Stimulated activated CD8-positive, alpha-beta memory T cell treated with anti-CD3 and anti-CD28 coated beads, Interleukin-15, amount 100 ng/mL, for 1 hour (primary cell): ENCODE data around the gene FAM124A.
"Not testable (repeated sequence)": the region's sequence is repeated elsewhere in the genome, so short reads cannot be mapped to it uniquely, and the experiment has no call there.

ENCODE experiments used
- DNase-seq: peaks from one replicate; pipeline ENCODE4 v3.0.0-alpha.2; 2020; ENCODE audit warnings: low read depth

FAM124A gene

DNA sequence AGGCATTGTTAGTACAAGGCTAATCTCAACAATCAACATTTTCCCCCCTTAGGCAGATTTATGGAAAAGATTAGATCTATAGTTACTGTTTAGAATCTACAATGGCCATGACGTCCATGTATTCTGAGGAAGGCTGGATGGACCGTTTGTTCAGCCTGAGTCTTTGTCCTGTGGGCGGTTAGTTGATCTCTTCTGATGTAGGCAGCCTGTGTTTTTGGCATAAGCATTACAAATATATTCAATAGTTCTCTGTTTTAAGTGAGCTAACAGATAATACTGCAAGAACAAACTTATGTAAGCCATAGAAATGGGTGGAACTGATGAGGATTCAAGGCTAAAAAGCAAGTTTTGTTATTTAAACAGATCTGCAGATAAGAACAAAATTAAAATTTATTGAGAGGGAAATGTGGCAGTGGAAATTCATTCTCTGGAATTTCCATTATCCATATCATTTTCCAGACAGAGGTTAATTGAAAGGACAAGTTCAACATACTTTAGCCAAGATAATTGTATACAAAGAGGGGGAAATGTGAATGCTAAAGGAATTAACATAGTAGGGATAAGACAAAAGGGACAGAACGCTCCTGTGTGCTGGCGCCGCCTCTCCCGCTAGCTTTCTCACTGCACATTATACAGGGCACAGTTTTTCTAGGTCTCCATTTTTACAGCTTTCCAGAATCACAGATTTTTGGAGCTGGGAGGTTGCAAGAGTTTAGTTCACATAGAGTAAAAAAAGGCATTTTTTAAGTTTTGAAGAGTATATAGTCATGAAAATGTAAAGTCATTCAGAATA, 48.6 kb downstream of the FAM124A start:
- DNase-seq: no peak

DNA sequence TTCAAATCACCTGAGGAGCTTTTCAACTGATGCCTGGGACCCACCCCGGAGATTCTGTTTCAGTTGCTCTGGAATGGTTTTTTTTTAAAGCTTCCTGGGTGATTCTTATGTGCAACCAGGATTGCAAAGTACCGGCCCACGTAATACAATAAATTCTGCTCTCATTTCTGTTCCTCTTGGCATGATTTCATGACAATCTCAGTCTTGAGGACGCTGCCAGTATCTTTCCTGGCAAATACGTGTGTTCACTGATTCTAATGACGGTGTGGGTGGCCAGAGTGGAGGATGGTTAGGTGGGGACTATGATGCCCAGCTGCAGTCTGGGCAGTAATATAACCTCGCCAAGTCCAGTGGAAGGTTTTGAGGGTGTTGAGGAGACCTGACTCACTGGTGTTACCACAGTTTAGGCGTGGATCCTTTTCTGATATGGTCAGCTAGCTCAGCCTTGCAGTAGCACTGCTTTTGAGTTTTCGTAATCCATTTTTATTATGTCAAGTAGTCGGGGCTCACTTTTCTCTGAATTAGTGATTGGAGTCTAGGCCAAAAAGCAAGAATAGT, 49.4 kb downstream of the FAM124A start:
- no peak for DNase-seq

DNA sequence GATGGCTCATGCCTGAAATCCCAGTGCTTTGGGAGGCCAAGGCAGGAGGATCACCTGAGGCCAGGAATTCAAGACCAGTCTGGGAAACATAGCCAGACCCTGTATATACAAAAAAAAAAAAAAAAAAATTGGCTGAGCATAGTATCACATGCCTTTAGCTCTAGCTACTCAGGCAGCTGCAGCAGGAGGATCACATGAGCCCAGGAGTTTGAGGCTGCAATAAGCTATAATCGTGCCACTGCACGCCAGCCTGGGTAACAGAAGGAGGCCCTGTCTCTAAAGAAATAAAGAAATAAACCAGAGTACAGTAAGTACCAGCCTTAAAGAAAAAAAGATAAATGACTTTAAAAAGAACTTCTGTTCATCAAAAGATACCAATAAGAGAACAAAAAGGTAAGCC, 52.9 kb downstream of the FAM124A start:
- DNase-seq: no peak

DNA sequence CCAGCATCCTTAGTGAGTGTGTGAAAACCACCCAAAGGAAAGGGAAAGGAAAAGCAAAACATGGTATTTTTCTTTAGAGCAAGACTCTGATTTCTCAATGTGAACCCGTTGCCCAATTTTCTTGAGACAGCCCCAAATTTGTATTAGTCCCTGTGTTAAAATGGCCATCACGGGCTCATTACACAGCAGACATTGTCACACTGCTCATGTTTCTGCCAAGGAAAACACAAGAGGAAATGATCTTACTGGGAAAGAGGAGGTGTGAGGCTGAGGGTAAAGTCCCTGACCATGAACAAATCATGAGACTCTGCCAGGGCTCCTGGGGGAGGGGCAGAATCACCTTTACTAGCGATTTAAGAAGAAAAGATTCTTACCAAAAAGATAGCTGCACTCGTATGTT, 54.4 kb downstream of the FAM124A start:
- DNase-seq: no peak

DNA sequence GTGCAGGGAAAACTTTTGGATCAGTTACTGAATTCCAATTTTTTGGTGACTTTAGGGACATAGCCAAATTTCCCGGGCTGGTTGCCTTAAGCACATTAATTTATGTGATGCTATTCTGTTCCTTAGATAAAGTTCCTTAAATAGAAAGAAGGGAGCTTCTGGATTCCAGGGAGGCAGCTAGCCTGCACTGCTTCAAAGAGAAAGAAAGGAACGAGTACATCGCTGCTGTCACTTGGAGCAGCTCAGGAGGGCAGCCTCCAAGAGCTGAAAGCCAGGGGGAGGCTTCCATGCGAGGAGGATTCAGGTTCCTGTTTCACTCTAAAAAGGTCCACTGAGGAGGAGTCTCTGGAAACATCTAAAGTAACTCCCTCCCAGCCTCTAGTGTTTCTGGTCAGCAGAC, 55.7 kb downstream of the FAM124A start:
- DNase-seq: no peak

DNA sequence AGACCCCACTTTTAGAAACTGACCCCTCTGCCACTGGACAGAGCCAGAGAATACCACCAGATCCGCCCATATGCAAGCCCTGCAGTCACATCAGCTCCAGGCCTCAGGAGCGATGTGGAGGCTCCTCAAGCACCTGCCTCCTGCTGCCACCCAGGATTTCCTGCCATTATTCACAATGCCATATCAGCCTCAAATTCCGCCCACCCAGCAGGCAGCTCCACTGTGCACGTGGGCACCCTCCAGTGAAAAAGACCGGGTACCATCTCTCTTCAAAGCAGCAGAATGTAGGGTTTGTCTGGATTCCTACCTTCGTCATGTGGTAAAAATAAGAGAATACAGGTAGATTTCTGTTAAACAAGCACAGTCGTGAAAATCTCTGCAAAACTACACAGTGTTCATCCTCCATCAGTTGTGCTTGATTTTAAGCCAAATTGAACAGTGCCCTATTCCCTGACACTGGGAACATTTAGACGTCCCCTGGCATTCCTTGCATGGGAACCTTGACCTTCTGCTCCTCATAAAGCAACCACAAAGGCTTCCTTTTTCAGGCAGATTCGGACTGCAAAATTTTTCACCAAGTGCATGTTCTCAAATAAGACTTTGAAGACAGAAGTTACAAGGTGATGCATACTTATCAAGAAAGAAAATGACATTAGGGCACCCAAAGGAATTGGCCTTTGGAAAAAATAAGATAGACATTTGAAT, 56.4 kb downstream of the FAM124A start:
- no peak for DNase-seq

DNA sequence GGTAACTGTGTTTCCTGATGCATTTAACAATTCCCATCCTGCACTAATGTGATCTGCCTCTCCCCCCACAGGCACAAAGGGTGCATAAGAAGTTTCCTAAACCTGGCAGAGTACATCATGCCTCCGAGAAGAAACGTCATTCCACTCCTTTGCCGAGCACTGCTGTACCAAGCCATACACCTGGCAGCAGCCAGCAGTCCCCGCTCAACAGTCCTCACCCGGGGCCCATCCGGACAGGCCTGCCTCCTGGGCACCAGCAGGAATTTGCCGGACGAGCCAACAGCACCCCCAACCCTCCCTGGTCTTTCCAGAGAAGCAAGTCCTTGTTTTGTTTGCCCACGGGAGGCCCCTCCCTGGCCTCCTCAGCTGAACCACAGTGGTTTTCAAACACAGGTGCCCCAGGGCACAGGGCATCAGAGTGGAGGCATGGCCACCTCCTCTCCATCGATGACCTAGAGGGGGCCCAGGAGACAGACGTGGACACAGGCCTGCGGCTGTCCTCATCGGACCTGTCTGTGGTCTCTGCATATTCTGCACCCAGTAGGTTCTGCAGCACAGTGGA, 58.3 kb downstream of the FAM124A start:
- no peak for DNase-seq

DNA sequence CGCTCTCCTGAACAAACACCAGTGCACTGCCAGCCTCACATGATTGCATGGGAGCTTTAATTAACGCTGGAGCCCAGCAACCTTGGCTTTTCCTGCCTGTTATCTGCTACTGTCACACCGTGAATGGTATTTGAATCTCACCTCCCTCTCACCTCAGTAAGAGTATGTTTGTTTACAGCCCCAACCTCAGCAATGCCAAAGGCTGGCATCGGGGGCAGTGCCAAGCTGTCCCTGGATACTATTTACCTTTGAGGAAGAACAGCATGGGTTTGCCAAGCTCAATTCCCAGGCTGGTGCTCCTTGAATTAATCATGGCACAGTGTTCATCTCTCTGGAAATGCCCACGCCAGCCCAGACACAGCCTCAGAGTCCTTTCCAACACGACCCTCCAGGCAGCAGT, 60.1 kb downstream of the FAM124A start:
- no peak for DNase-seq

DNA sequence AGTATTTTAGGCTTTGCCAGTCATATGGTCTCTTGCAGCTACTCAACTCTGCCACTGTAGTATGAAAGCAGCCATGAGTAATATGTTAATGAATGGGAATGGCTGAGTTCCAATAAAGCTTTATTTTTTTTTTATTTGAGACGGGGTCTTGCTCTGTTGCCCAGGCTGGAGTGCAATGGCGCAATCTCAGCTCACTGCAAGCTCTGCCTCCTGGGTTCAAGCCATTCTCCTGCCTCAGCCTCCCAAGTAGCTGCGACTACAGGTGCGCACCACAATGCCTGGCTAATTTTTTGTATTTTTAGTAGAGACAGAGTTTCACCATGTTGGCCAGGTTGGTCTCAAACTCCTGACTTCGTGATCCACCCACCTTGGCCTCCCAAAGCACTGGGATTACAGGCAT, 60.7 kb downstream of the FAM124A start:
- not testable (repeated sequence) for DNase-seq

DNA sequence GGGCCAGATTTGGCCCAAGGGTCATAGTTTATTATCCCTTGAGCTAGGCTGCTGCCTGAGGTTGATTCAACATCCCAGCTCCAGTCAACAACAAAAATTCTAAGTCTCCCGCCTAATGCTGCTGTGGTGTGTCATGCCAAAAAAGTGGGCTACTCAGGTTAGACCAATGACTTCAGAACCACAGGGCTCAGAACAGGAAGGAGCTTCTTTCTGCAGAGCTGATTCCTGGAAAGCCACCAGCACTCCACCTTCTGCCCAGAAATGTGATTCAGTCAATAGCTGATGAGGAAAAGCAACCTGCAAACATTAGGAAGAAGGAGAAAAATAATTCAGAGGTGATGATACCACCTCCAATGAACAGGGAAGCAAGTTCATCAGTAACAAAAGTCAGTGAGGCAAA, 61.2 kb downstream of the FAM124A start:
- DNase-seq: no peak

DNA sequence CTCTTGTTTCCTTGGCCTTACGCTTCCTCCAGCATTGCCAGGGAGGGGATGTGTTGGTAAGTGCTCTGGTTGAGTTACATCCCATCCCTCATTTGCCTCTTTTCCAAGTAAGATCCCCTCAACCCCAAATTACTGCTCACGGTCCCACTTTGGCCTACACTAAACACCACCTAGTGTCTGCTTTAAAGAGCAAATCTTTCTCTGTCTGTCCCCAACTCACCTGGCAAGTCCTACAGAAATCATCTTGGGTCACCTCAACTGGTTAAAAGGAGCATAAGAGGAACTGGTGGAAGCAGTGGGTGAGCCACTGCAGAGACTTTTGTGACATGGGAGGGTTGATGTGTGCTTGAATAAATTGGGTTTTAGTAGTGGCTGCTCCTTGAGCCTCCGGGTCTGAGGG, 62.1 kb downstream of the FAM124A start:
- DNase-seq: no peak

DNA sequence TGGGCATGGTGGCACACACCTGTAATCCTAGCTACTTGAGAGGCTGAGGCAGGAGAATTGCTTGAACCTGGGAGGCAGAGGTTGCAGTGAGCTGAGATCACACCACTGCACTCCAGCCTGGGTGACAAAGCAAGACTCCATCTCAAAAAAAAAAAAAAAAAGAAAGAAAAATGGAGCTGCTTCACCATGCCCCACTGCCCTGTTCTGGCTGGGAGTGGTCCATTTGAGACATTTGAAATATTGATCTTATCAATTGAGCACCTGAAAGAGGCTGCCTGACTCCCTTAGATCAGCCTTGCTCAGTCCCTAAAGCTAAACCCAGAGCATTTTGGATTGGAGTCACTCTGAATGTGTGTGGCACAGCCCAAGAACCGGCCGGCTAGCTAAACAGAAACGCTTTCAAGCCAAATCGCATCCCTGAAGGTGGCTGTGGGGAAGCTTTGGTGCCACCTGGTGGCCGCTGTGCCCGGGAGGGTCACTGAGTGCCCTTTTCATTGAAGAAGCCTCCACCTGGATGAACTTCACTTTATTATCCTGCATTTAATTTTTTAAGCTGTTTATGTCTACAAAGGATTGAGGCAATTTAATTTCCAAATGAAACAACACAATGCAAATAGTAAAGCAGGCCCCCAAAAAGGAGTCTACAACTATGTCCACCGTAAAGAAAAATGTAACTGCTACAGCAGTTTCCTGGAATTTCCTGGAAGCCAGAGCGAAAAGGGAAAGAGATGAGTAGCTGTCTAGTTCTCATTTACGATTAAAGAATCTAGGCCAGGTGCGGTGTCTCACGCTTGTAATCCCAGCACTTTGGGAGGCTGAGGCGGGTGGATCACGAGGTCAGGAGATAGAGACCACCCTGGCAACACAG, 64.2 kb downstream of the FAM124A start:
- peak; percentile 48 for DNase-seq

DNA sequence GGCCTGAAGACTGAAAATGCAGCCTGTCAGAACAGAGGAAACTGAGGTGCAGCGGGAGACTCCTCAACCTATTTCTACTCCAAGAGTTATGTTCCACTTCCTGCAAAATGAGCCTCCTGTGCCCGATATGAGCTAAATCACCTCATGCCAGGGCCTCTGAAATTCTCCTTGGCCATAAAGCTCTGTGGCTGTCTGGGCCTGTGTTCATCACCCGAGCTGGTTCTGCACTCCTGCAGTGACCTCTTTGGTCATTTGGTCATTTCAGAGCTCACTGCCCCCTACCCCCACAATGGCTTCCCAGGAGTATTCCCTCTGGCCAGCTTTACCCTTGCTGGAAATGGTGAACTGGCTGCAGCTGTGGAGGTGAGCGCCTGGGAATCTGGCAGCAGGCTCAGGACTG, 65.6 kb downstream of the FAM124A start:
- no peak for DNase-seq

DNA sequence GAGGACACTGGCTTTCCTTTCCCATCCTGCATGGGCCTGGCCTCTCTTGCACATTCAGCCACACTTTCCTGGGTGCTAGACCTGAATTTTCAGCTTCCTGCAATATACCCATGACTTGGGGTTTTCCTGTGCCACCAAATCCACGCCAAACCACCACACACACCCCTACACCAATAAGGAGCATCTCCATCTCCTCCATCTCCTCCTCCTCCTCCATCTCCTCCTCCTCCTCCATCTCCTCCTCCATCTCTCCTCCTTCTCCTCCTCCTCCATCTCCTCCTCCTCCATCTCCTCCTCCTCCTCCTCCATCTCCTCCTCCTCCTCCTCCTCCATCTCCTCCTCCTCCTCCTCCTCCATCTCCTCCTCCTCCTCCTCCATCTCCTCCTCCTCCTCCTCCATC, 66.1 kb downstream of the FAM124A start:
- DNase-seq: not testable (repeated sequence)

DNA sequence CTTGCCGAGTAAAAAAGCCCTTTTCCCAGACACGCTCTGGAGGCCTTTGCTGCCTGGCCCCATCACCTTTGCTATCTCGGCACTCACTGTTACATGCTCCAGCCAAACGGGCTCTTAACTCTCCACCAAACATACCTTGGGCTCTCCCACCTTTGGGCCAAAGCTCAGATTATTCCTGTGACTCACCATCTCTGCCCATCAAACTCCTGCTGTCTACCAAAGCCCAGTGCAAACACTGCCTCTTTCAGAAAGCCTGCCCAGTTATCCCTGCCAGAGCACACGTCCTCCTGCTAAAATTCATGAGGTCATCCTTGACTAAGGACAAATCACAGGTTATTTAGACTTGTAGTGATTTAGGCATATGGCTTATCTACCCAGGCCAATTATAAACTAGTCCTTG, 69.1 kb downstream of the FAM124A start:
- no peak for DNase-seq

DNA sequence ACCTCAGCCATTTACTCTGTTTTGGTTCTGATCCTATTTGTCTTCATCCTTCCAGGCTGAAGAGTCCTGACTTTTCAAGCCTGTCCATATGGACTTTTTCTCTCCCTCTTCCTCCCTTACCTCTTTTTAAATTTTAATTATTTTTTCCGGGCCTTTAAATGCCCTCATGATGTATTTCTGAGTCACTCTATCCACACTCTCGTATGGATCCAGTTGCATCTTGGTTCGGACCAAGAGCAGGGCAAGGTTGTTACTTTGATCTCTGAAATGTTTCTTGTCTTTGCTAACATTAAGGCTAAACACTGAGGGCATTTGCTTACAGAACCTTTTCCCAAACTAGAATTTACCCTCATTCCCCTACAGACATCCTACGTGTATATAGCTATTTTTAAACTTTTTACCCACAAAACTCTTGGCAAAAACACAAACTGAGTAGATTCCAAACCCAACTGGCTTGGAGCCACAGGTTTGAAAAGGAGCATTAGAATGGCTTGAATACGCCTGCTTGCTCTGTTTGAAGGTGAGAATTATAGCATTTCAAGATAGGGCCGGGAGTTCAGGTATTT, 69.9 kb downstream of the FAM124A start:
- no peak for DNase-seq

DNA sequence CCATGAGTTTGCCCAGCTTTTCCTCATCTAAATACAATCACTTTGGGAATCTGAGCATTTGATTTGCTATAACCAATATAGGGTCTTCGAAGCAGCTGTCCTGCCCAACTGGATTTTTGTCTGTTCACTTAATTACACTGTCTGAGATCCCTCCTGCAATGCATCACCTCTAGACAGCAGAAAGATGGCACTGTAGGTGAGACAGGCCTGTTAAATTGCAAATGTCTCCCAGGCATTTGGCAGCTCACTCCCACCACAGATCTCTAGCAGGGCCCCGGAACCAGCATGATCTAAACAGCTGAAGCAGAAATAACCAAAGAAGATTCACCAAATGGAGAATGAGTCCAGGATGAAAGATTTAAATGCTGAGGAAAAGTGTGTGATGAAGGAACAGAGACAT, 75.4 kb downstream of the FAM124A start:
- no peak for DNase-seq

DNA sequence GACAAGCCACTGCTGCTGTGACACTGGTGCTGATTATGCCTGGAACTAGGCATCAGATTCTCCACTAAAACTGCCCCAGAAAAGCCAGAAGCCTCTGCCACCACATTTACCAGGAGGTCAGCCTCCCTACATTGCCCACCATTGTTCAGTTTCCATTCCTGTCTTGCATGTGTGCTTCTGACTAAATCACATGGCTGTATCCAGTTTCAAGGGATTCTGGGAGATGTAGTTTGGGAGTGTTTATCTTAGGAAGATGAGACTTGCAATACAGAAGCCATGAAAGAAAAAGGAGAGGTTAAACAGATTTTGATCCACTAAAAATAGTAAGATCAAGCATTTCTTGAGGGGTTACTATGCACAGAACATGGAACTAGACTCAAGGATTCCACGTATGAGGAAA, 76.6 kb downstream of the FAM124A start:
- DNase-seq: no peak

DNA sequence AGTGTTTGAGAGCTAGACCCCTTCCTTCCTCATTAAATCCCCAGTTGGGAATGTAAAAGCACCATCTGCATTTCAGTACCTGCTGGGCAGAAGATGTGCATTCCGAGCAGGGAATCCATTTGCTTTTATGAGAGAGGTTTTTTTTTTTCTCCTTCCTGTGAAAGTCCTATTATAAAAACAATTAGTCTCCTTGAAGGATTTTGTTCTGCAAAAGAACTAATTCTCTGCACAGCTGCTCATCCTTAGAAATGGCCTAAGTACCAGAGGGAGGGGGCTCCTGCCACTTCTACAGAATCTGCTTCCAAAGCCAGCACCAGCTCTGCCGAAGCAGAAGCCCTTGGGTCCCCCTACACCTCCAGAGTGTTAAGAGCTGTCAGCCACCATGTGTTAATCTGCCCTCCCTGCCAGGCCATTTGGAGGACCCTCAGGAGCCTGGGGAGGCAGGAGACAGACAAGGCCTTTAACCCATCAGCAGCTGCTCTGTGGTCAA, 80.9 kb downstream of the FAM124A start:
- DNase-seq: no peak

DNA sequence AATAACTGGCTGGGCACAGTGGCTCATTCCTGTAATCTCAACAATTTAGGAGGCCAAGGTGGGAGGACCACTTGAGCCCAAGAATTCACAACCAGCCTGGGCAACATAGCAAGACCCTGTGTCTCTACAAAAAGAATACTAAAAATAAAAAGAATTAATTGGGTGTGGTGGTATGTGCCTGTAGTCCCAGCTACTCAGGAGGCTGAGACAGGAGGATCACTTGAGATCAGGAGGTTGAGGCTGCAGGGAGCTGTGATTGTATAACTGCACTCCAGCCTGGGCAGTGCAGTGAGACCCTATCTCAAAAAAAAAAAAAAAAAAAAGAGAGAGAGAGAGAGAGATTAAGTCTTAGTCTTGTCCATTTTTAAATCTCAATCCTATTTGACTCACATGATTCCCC, 81.7 kb downstream of the FAM124A start:
- no peak for DNase-seq

DNA sequence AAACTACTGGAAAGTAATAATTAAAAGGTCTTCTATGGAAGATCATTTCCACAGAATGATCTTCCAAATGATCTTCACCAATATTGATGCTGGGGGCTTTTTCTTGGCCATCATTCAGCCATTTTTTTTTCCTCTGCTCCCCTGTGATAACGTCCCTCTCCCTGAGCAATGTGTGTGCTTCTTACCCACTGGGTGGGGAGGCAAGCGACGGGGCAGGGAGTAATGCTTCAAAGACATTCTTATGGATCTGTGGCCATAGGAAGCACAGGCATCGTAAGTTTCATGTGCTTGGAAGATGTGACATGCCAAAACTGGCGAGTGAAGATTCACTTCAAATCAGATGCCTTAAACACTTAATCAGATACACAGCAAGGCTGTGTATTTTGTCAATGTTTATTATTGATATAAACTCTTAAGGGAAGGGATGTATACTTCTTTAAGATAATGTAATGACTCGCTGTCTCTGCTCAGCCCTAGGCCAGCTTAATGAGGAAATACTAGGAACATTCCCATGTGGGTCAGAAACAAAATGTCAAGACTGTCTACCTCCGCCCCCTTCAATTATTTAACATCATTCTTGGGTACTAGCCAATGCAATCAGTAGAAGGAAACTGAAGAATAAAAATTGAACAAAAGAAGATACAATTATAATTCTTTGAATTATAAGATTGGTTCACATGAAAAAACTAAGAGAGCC, 83.2 kb downstream of the FAM124A start:
- no peak for DNase-seq
